Right lobe of liver (tissue), 4 donors: Measurements from ENCODE around the gene HERC6.

ENCODE experiments used
- POLR2A ChIP-seq: fragments of 450-650 bp; IDR thresholded peaks from one replicate; pipeline ENCODE4 v1.6.1; 2017; ENCODE audit warnings: antibody characterized with exemption, mild to moderate bottlenecking
- TF ChIP-seq, protein P1 (sequence below), 4 donors: fragments of 200-600 bp in 3 of 4; fragments of 450-650 bp in 1 of 4; IDR thresholded peaks; one replicate each; pipeline versions ENCODE4 v1.5.1 to v1.8.0; 2016 to 2022; ENCODE audit warnings: antibody characterized with exemption in 4 of 4, mild to moderate bottlenecking in 2 of 4
- donor health status: DM: no; HTN: no; CAD: no.
- donor health status: DM: no; HTN: no; CAD: no.
- donor health status: DM: no; HTN: yes; CAD: no.

DNA sequence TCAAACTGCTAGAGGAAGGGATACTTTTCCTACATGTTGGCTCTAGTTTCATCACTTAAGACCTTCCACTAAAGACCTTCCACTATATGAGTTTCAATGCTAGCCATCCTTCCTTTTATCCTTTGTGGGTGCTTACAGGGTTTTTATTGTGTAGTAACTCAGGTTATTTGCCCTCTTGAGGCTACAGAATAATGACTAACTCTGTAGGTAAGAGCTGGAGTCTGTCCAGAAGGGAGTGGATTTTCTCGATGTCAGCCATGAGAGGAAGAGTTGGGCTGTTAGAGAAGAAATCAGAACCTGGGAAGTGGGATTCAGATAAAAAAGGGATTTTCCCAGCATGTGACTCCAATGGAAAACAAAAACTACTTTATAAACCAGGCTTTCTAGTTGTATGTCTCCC, 50.7 kb downstream of the HERC6 start:
- TF ChIP-seq, protein P1, sequence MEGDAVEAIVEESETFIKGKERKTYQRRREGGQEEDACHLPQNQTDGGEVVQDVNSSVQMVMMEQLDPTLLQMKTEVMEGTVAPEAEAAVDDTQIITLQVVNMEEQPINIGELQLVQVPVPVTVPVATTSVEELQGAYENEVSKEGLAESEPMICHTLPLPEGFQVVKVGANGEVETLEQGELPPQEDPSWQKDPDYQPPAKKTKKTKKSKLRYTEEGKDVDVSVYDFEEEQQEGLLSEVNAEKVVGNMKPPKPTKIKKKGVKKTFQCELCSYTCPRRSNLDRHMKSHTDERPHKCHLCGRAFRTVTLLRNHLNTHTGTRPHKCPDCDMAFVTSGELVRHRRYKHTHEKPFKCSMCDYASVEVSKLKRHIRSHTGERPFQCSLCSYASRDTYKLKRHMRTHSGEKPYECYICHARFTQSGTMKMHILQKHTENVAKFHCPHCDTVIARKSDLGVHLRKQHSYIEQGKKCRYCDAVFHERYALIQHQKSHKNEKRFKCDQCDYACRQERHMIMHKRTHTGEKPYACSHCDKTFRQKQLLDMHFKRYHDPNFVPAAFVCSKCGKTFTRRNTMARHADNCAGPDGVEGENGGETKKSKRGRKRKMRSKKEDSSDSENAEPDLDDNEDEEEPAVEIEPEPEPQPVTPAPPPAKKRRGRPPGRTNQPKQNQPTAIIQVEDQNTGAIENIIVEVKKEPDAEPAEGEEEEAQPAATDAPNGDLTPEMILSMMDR (IDR thresholded peaks at IDR 0.05) = no peak
- no peak for TF ChIP-seq POLR2A
